ENCODE measurements around the gene ADD2. TPM values are rescaled to one million over a fixed set of nuclear protein-coding genes. Genes with fewer than 3 reads are reported as not detected.
"Not testable (repeated sequence)": the region's sequence is repeated elsewhere in the genome, so short reads cannot be mapped to it uniquely, and the experiment has no call there.

Gene ADD2, protein sequence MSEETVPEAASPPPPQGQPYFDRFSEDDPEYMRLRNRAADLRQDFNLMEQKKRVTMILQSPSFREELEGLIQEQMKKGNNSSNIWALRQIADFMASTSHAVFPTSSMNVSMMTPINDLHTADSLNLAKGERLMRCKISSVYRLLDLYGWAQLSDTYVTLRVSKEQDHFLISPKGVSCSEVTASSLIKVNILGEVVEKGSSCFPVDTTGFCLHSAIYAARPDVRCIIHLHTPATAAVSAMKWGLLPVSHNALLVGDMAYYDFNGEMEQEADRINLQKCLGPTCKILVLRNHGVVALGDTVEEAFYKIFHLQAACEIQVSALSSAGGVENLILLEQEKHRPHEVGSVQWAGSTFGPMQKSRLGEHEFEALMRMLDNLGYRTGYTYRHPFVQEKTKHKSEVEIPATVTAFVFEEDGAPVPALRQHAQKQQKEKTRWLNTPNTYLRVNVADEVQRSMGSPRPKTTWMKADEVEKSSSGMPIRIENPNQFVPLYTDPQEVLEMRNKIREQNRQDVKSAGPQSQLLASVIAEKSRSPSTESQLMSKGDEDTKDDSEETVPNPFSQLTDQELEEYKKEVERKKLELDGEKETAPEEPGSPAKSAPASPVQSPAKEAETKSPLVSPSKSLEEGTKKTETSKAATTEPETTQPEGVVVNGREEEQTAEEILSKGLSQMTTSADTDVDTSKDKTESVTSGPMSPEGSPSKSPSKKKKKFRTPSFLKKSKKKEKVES
- total RNA-seq, result 2.3 TPM
- long read RNA-seq, result 0 reads

DNA sequence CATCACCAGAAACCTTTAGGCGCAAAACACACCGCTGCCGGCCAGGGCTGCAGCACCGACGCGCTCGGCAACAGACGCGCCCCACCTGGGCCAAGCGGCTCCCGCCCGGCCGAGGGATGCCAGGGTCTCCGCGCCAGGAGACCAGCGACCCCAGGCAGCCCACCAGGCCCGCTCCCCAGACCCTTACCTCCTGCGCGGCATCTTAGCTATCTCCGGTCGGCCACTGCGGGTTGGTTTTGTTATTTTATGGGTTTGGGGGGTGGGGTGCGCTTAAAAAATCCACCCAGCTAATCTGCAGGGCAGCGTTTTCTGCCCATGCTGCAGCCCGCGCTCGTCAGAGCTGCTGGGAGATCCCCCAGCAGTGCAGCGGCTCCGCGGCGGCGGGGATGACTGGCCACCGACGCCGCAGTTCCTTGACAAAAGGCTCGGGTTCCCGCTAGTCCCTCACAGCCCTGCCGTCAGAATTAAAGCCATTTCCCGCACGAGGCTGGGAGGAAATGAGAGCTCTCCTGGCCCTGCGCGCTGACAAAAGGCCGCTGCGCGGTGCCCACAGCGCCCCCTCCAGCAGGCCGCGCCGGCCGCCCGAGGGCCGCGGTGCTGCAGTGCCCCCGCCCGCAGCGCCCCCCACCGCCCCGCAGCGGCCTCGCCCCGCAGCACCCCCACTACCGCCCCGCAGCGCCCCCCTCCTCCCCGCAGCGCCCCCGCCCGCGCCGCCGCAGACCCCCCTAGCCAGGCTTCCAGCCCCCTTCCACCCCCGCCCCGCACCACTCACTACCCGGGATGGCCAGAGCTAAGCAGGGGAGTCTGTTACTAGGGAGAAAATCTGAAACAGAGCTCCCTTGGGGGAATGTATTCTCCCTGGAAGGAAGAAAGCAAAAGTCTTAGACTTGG lies at the start of gene ADD2:
Gene ADD2, minus strand, starts transcription at position 502 of the 891 bp plus-strand sequence. CDS start 61,792 bp downstream, outside the sequence.
- ATAC-seq, result no peak
- intact Hi-C loops (cut with DNase I), result no loop called here
- DNase-seq (ENCODE audit: missing footprints), result no peak

DNA sequence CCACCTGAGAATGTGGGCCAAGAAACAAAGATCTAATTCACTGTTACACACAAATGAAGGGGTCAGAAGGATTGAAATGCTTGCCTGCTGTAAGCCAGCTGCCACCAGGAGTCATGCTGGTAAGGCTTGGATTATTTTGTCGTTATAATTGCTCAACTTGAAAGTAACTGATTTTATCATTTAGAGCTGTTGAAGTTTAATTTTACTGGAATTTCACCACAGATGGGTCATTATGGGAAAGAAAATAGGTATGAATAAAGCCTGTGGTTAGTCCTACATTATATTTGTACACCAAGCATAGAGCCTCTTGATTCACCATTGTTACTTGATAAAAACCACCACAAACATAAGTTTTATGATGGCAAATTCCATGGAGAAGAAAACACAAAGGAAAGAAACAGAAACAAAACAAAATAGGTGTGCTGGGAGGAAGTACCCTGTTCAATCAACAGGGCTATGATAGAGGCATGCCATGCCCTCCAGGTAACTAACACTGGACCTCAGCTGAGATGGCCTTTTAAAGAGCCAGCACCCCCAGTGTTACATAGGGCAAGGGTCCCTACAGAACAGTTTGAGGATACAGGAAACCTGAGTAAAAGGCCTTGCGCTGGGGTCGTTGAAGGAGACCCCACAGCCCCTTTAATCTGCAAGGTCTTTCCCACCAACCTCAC lies 49.4 kb upstream of the ADD2 start:
- intact Hi-C loops (cut with DNase I), result no loop called here
- ATAC-seq (no peak), DNase-seq (ENCODE audit: missing footprints) (no peak)

DNA sequence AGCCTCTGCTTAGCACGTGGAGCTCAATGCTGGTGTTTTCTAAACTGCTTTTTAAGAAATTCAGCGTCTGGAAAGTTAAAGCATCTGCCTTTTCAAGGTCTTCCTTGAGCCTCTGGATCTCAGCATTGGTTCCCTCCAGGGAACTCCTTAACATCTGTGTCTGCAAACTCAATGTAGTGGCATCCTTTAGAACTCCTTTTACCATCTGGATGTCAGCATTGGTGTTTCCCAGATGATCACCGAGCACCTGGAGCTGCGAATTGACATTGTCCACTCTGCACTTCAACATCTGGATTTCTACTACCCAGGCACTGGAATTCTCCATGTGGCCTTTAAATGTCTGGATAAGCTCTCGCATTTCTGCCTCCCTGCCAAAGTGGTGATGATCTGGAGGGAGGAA lies 48.7 kb upstream of the ADD2 start:
- no peak for DNase-seq (ENCODE audit: missing footprints)
- ATAC-seq, result no peak
- intact Hi-C loops (cut with DNase I), result no loop called here

DNA sequence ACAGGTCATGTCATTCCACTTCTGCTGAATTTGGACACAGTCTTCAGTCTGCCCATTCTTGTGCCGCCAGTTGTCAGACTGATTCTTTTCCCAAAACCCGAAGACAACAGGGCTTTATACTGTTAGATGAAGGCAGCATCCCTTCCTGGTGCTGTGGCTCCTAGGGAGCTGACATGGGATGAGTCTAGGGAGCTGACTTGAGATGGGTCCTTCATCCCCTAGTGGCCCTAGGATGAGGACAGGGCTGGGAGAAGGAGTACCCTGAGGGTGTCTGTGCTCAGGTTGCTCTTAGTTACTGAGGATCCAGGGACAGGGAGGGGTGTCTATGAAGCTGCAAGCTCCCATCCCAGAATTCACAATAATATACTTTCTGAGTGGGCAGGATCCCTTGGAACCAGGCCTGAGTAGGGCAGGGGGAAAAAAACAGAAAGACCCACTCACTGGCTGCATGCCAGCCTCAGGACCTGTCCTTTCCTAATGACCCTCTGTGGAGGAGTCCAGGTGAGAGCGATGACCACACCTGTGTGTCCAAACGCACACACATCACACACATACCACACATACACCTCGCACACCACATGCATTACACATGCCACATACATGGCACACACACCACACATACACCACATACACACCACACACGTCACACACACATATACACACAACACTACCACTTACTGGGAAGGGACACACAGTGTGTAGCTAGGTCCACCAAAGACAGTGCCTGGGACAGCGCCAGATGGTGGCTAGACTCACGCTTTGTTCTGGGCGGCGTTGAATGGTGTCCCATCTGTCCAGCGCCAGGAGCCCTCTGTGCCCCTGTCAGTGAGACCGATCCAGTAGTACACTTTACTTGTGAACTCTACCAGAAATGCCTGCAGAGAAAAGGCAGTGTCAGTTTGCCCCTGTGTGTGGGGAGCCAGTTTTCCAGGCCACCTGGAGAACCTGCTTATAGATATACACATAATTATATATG lies 41.3 kb upstream of the ADD2 start:
- DNase-seq (ENCODE audit: missing footprints) (no peak), ATAC-seq (no peak)
- intact Hi-C loops (cut with DNase I), result no loop called here

DNA sequence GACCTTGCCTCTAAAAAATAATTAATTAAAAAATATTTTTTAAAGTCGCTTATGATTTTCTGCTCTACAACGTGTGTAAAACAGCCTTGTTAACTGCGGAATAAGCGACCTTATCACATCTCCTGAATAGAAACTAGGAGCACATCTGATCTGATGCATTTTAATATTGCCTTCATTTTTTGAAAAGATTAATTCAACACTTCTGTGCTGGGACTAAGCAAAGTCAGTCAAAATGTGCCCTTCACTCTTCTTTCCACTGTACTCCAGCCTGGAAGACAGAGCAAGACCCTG lies 39.8 kb upstream of the ADD2 start:
- no peak for DNase-seq (ENCODE audit: missing footprints)
- intact Hi-C loops (cut with DNase I), result no loop called here
- ATAC-seq, result no peak

DNA sequence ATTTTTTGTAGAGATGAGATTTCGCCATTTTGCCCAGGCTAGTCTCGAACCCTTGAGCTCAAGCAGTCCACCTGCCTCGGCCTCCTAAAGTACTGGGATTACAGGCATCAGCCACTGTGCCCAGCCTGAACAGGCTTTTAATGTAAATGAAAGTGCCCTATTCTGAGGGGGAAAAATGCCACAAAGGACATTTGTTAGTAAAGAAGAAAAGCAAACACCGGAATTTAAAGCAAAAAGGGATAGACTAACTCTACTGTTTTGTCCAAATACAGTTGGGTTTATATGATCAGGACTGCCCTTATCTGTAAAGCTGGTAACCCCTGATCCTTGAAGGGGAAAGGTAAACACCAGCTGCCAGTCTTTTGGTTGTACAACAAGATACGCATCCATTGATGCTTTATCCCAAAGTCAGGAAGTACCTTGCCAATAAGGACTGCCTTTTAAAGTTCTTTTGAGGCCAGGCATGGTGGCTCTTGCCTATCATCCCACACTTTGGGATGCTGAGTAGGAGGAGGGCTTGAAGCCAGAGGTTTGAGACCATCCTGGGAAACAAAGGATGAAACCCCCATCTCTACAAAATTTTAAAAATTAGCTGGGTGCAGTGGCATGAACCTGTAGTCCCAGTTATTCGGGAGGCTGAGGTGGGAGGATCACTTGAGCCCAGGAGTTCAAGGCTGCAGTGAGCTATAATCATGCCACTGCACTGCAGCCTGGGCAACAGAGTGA lies 39.3 kb upstream of the ADD2 start:
- no peak for DNase-seq (ENCODE audit: missing footprints)
- intact Hi-C loops (cut with DNase I), result no loop called here
- no peak for ATAC-seq

DNA sequence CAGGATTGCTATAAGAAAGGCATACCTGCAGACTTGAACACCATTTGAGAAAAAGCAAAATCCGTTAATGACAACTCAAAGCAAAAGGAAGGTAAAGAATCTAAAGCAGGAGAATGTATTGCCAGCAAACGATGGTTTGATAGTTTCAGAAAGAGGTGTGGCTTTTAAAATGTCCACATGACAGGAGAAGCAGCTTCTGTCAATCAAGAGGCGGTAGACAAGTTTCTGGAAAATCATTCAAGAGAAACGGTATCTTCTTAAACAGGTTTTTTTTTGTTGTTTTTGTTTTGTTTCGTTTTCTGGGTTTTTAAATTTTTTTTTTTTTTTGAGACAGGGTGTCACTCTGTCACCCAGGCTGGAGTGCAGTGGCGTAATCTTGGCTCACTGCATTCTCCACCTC lies 38.6 kb upstream of the ADD2 start:
- DNase-seq (ENCODE audit: missing footprints) (no peak), ATAC-seq (no peak)
- intact Hi-C loops (cut with DNase I), result no loop called here

DNA sequence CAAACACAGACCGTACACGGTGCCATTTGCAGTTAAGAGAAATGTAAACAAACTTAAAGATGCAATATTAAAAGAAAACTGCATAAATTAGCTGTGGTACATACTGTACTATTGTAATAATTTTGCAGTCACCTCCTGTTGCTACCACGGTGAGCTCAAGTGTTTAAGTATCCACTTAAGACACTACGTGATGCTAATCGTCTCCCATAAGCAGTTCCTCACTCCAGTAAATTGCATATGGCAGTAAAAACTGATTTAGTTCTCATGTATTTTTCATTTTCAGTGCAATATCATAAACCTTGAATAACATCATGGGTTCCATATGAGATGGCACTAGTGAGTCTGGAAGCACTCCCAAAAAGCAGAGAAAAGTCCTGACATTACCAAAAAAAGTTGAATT lies 38.0 kb upstream of the ADD2 start:
- DNase-seq (ENCODE audit: missing footprints) (no peak), ATAC-seq (no peak)
- intact Hi-C loops (cut with DNase I), result no loop called here

DNA sequence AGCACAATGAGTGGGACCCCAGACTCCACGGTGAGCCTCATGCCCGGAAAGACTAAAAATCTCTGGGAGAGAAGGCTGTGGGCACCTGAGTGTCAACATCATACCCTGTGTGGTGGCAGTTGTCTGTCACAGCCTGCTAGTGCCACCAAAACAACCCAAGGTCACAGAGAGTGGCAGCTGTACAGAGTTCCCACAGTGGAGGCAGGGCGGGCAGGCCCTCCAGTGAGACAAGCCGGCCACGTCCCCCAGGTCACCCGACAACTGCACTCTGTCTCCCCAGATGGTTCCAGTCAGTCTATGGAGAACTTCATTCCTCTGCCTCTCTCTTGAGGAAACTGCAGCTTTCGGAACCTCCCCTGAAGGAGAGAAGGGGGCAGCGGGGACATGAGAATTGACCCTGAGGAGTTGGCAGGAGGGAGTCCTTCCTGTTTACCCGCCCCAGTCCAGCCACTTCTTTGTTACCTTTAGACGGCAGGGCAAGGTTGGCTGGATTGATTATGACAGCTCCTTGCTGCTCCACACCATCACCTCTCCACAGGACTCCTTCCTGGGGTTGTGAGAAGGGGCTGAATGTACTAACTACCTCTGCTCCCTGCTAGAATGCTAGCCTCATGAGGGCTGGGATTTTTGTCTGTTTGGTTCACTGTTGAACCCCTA lies 33.7 kb upstream of the ADD2 start:
- DNase-seq (ENCODE audit: missing footprints) (no peak), ATAC-seq (no peak)

DNA sequence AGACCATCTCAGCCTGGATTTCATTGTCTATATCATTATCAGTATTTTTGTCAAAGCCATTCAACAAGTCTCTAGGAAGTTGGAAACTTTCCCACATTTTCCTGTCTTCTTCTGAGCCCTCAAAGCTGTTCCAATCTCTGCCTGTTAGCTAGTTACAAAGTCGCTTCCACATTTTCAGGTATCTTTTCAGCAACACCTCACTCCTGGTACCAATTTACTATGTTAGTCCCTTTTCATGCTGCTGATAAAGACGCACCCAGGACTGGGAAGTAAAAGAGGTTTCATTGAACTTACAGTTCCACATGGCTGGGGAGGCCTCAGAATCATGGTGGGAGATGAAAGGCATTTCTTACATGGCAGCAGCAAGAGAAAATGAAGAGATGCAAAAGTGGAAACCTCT lies 31.7 kb upstream of the ADD2 start:
- intact Hi-C loops (cut with DNase I), result no loop called here
- no peak for DNase-seq (ENCODE audit: missing footprints)
- ATAC-seq, result no peak

More for the DNA sequence above, 33.7 kb upstream of the ADD2 start:
- intact Hi-C loops (cut with DNase I), result no loop called here

DNA sequence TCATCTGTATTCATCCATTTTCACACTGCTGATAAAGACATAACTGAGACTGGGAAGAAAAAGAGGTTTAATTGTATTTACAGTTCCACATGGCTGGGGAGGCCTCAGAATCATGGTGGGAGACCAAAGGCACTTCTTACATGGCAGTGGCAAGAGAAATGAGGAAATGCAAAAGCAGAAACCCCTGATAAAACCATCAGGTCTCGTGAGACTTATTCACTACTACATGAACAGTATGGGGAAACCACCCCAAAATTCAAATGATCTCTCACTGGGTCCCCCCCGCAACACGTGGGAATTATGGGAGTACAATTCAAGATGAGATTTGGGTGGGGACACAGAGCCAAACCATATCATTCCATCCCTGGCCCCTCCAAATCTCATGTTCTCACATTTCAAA lies 30.0 kb upstream of the ADD2 start:
- DNase-seq (ENCODE audit: missing footprints); intact Hi-C loops (cut with DNase I): not testable (repeated sequence)

DNA sequence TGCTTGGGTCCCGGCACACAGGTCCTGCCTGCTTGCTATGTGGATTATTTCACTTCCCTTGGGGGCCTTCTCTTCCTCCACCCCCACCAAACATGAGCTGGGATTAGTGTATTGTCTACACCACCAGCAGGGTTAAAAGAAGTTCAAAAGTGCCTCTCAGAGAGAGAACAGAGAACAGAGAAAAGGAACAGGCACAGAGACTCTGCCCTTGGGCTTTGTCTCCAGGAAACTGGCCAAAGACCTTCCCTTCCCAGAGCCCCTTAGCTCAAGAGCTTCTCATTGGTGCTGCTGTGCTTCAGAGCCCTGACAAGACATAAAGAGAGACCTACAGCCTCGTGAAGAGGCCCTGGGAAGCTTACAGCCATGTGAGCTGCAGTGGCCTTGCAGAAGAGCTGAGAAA lies 29.5 kb upstream of the ADD2 start:
- ATAC-seq (no peak), DNase-seq (ENCODE audit: missing footprints) (no peak)
- intact Hi-C loops (cut with DNase I), result no loop called here

More for the DNA sequence above, 30.0 kb upstream of the ADD2 start:
- ATAC-seq, result not testable (repeated sequence)

DNA sequence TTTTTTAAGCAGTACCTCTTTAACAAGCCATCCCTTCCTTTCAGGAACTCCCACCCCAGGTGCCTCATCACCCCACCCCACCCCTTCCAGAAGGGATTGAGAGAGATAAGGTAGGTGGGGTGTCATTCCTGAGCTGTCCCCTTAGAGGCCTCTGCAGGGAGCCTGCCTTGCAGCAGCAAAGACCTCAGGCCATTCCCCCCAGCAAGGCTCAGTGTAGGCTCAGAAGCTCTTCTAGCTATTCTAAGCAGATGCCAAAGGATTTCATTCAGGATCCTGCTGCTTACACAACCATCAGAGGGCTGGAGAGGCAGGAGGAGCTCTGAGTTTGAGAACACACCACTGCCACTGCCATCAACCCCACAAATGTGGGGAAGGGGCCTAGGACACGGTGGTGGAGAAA lies 28.3 kb upstream of the ADD2 start:
- intact Hi-C loops (cut with DNase I), result no loop called here
- ATAC-seq (no peak), DNase-seq (ENCODE audit: missing footprints) (no peak)

DNA sequence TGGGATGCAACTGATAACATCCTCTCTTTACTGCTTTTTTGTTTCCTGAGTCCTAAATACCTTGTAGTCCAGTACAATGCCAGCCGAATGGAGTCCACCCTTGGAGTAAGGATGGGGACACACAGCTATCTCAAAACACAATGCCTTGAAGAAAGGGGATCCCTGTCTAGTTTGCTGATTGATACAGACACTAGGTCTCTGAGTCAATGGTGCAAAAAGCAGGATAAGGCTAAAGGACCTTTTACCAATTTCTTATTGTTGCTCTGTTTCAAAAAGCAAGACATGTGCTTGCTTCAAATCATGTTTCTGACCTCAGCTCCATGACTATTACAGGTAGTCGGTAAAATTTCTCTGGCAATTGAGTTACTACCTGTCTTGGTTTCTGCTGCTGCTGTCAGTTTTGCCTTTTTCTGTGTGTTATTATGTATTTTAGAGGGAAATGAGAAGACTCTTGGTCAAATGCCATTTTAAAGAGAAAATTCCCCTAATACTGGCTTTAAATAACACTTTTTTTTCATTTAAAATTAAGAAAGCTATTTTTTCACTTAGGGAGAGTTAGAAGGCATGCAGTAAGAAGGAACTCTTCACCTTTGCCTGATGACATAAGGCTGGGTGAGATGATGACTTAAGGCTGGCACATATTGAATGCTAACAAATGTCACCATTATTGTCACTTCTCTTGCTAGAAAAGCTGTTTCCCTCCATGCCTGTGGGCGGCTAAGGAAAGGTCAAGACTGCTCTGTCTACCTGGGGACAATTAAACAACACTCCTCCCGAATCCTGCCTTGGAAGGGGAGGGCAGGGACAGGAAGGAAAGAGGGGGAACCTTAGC lies 27.4 kb upstream of the ADD2 start:
- DNase-seq (ENCODE audit: missing footprints) (no peak), ATAC-seq (no peak)
- intact Hi-C loops (cut with DNase I), result no loop called here

DNA sequence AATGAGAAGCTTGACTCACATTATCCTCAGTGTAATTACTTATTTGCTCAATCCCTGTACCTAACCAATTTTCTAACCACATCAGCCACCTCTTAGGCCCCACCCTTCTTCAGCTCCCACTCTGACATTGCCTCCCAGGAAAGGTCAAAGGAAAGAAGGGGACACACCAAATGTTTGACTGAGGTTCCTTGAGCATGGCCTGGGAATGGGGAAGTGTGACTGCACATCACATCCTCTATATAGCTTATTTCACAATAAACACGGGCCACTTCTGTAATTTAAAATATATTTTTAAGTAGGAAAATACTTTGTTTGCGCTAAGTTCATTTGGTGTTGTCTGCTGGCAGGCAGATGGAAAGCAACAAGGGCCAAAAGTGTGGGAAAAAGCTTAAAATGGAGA lies 25.4 kb upstream of the ADD2 start:
- intact Hi-C loops (cut with DNase I), result loop anchor here (5.0 kb wide), 1 partner anchor 69 kb away; no protein-coding TSS in a partner anchor
- ATAC-seq, result no peak

More for the DNA sequence above, 25.4 kb upstream of the ADD2 start:
- no peak for DNase-seq (ENCODE audit: missing footprints)

Measured in Right ventricle myocardium inferior (tissue), 1 donor.